GM23338 (cell line): ENCODE data around the gene NINJ1. TPM values are rescaled to one million over a fixed set of nuclear protein-coding genes. Genes with fewer than 3 reads are reported as not detected.

Experiments
- JUNB ChIP-seq: IDR thresholded peaks from one replicate; pipeline ENCODE4 v1.6.1; 2016; ENCODE audit warnings: antibody characterized with exemption; ENCODE audit not compliant: unreplicated experiment
- NANOG ChIP-seq: IDR thresholded peaks from 2 replicates; pipeline ENCODE4 v1.6.1; 2016; ENCODE audit warnings: antibody characterized with exemption, borderline replicate concordance
- POLR2AphosphoS5 ChIP-seq: IDR thresholded peaks from 2 replicates; pipeline ENCODE4 v1.6.1; 2016; ENCODE audit warnings: antibody characterized with exemption, low read depth
- STAT1 ChIP-seq: IDR thresholded peaks from one replicate; pipeline ENCODE4 v1.6.1; 2016; ENCODE audit warnings: antibody characterized with exemption; ENCODE audit not compliant: unreplicated experiment
- polyA plus RNA-seq: library from polyadenylated mRNA; unstranded; fragments of >200 nt; fragmentation: Nextera tagmentation; extraction: Ambion mirVana; gene quantifications from 2 replicates; pipeline ENCODE4 v1.2.1, GENCODE V29; 2016
- total RNA-seq: library from RNA; depleted of rRNA; stranded (reverse); fragments of >200 nt; shearing (Covaris generic); gene quantifications from 2 replicates; pipeline ENCODE4 v1.2.3, GENCODE V29; 2014
- TF ChIP-seq, protein P1 (sequence below): fragments of 250-450 bp; sonication (Bioruptor Pico); IDR thresholded peaks from 2 replicates; pipeline ENCODE4 v1.5.0; 2020; ENCODE audit warnings: mild to moderate bottlenecking, moderate library complexity
- TF ChIP-seq, protein P2 (sequence below): IDR thresholded peaks from one replicate; pipeline ENCODE4 v1.6.1; 2018; ENCODE audit warnings: antibody characterized with exemption; ENCODE audit not compliant: unreplicated experiment

Gene NINJ1
- total and polyA plus RNA-seq, 2 experiments from 2014 or later: 36.3 to 39.7 TPM

DNA sequence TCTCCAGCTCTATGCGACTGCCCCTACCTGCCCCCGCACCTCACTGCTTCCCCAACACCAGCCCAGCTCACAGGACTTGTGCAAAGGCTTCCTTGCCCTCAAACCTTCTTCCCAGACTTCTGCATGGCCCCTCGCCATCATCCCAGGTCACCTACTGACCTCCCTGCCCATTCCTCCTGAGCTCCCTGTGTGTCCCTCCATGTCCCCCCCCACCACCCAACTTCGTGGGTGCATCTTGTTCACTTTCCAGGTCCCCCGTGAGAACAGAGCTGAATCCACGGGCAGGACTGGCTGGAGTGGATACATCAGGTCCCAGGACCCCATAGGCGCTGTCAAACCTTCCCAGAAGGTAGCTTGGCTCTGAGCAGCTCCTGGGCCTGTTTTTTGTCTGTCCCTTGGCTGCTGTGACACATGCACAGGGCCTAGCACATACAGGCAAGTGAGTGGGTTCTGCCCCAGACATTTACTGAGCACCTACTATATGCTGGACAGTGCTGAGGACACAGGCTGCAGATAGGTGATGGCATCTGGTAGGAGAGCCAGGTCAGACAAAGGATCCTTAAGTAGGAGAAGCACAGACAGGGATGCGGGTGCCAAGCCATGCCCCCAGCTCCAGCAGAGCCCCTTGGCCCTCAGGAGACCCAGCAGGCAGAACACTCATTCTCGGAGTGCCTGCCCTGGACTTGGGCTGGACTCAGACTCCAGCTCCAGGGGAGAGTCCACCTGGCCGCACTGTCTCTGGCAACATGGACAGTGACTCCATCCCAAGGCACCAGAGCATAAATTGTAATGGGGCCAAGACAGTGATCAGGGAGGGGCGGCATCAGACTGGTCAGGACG lies 15.0 kb downstream of the NINJ1 start (continued):
- TF ChIP-seq, protein P1, sequence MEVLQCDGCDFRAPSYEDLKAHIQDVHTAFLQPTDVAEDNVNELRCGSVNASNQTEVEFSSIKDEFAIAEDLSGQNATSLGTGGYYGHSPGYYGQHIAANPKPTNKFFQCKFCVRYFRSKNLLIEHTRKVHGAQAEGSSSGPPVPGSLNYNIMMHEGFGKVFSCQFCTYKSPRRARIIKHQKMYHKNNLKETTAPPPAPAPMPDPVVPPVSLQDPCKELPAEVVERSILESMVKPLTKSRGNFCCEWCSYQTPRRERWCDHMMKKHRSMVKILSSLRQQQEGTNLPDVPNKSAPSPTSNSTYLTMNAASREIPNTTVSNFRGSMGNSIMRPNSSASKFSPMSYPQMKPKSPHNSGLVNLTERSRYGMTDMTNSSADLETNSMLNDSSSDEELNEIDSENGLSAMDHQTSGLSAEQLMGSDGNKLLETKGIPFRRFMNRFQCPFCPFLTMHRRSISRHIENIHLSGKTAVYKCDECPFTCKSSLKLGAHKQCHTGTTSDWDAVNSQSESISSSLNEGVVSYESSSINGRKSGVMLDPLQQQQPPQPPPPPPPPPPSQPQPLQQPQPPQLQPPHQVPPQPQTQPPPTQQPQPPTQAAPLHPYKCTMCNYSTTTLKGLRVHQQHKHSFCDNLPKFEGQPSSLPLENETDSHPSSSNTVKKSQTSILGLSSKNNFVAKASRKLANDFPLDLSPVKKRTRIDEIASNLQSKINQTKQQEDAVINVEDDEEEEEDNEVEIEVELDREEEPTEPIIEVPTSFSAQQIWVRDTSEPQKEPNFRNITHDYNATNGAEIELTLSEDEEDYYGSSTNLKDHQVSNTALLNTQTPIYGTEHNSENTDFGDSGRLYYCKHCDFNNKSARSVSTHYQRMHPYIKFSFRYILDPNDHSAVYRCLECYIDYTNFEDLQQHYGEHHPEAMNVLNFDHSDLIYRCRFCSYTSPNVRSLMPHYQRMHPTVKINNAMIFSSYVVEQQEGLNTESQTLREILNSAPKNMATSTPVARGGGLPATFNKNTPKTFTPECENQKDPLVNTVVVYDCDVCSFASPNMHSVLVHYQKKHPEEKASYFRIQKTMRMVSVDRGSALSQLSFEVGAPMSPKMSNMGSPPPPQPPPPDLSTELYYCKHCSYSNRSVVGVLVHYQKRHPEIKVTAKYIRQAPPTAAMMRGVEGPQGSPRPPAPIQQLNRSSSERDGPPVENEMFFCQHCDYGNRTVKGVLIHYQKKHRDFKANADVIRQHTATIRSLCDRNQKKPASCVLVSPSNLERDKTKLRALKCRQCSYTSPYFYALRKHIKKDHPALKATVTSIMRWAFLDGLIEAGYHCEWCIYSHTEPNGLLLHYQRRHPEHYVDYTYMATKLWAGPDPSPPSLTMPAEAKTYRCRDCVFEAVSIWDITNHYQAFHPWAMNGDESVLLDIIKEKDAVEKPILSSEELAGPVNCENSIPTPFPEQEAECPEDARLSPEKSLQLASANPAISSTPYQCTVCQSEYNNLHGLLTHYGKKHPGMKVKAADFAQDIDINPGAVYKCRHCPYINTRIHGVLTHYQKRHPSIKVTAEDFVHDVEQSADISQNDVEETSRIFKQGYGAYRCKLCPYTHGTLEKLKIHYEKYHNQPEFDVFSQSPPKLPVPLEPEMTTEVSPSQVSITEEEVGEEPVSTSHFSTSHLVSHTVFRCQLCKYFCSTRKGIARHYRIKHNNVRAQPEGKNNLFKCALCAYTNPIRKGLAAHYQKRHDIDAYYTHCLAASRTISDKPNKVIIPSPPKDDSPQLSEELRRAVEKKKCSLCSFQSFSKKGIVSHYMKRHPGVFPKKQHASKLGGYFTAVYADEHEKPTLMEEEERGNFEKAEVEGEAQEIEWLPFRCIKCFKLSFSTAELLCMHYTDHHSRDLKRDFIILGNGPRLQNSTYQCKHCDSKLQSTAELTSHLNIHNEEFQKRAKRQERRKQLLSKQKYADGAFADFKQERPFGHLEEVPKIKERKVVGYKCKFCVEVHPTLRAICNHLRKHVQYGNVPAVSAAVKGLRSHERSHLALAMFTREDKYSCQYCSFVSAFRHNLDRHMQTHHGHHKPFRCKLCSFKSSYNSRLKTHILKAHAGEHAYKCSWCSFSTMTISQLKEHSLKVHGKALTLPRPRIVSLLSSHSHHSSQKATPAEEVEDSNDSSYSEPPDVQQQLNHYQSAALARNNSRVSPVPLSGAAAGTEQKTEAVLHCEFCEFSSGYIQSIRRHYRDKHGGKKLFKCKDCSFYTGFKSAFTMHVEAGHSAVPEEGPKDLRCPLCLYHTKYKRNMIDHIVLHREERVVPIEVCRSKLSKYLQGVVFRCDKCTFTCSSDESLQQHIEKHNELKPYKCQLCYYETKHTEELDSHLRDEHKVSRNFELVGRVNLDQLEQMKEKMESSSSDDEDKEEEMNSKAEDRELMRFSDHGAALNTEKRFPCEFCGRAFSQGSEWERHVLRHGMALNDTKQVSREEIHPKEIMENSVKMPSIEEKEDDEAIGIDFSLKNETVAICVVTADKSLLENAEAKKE (CRISPR knock-in tag): no peak
- TF ChIP-seq, protein P2, sequence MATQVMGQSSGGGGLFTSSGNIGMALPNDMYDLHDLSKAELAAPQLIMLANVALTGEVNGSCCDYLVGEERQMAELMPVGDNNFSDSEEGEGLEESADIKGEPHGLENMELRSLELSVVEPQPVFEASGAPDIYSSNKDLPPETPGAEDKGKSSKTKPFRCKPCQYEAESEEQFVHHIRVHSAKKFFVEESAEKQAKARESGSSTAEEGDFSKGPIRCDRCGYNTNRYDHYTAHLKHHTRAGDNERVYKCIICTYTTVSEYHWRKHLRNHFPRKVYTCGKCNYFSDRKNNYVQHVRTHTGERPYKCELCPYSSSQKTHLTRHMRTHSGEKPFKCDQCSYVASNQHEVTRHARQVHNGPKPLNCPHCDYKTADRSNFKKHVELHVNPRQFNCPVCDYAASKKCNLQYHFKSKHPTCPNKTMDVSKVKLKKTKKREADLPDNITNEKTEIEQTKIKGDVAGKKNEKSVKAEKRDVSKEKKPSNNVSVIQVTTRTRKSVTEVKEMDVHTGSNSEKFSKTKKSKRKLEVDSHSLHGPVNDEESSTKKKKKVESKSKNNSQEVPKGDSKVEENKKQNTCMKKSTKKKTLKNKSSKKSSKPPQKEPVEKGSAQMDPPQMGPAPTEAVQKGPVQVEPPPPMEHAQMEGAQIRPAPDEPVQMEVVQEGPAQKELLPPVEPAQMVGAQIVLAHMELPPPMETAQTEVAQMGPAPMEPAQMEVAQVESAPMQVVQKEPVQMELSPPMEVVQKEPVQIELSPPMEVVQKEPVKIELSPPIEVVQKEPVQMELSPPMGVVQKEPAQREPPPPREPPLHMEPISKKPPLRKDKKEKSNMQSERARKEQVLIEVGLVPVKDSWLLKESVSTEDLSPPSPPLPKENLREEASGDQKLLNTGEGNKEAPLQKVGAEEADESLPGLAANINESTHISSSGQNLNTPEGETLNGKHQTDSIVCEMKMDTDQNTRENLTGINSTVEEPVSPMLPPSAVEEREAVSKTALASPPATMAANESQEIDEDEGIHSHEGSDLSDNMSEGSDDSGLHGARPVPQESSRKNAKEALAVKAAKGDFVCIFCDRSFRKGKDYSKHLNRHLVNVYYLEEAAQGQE: no peak
- TF ChIP-seq STAT1 (no peak), NANOG (no peak), POLR2AphosphoS5 (no peak), JUNB (no peak)
